ACHN (cell line): ENCODE data around the gene UBE2H.
"Not testable (repeated sequence)": the region's sequence is repeated elsewhere in the genome, so short reads cannot be mapped to it uniquely, and the experiment has no call there.

Experiments
- DNase-seq: peaks from one replicate; pipeline ENCODE4 v3.0.0-alpha.2; 2015
- in situ Hi-C: cut with HindIII; loops from 2 replicates; pipeline ENCODE4 v1.10.0; 2017; ENCODE audit warnings: low sequenced_read_pairs, low pct_ligation_motif_present, low pct_unique_long_range_greater_than_20kb

The UBE2H gene

GRCh38 chr7:129952653-129953560 lies at the start of gene UBE2H:
UBE2H (minus strand) TSS chr7:129952960; CDS start chr7:129952555, 405 bp downstream.
- in situ Hi-C loops = no loop called here
- DNase-seq = peak; percentile 93

- in situ Hi-C loops = no loop called here
- no peak for DNase-seq
Observed at GRCh38 chr7:129998446-129998845, 45.7 kb upstream of the UBE2H start.

- in situ Hi-C loops = no loop called here
- DNase-seq = no peak
Observed at GRCh38 chr7:129997285-129997684, 44.5 kb upstream of the UBE2H start.

- DNase-seq = no peak
- in situ Hi-C loops = no loop called here
Observed at GRCh38 chr7:129993275-129993674, 40.5 kb upstream of the UBE2H start.

GRCh38 chr7:129990403-129991192 lies 37.8 kb upstream of the UBE2H start:
- DNase-seq = no peak
- in situ Hi-C loops = no loop called here

GRCh38 chr7:129989466-129989865 lies 36.7 kb upstream of the UBE2H start:
- in situ Hi-C loops = no loop called here
- DNase-seq = no peak

GRCh38 chr7:129986600-129986999 lies 33.8 kb upstream of the UBE2H start:
- in situ Hi-C loops = no loop called here
- DNase-seq = peak; percentile 70

- in situ Hi-C loops = no loop called here
- no peak for DNase-seq
Observed at GRCh38 chr7:129980667-129981066, 27.9 kb upstream of the UBE2H start.

- DNase-seq = no peak
- in situ Hi-C loops = no loop called here
Observed at GRCh38 chr7:129975309-129975708, 22.5 kb upstream of the UBE2H start.

- in situ Hi-C loops = no loop called here
Observed at GRCh38 chr7:129970816-129971215, 18.1 kb upstream of the UBE2H start.

GRCh38 chr7:129969881-129970446 lies 17.2 kb upstream of the UBE2H start:
- in situ Hi-C loops = no loop called here
- peak; percentile 77 for DNase-seq

More at GRCh38 chr7:129970816-129971215, 18.1 kb upstream of the UBE2H start:
- no peak for DNase-seq

- DNase-seq = no peak
- in situ Hi-C loops = no loop called here
Observed at GRCh38 chr7:129968592-129969383, 16.0 kb upstream of the UBE2H start.

- in situ Hi-C loops, DNase-seq: not testable (repeated sequence)
Observed at GRCh38 chr7:129960204-129960475, 7.4 kb upstream of the UBE2H start.

GRCh38 chr7:129959471-129960203 lies 6.9 kb upstream of the UBE2H start:
- in situ Hi-C loops = no loop called here
- no peak for DNase-seq

- peak; percentile 42 for DNase-seq
- in situ Hi-C loops = no loop called here
Observed at GRCh38 chr7:129958643-129959470, 6.1 kb upstream of the UBE2H start.

- no peak for DNase-seq
- in situ Hi-C loops = no loop called here
Observed at GRCh38 chr7:129955993-129956543, 3.3 kb upstream of the UBE2H start.

- in situ Hi-C loops = no loop called here
- DNase-seq = peak; percentile 54
Observed at GRCh38 chr7:129952086-129952652, 591 bp downstream of the UBE2H start.
